HG03432 (cell line): ENCODE measurements around the gene TPRG1.

Source experiments
- ATAC-seq: cut with Tn5 transposase; IDR thresholded peaks from one replicate; pipeline ENCODE4 v1.9.1; 2021; ENCODE audit warnings: mild to moderate bottlenecking, moderate library complexity; ENCODE audit not compliant: unreplicated experiment

The TPRG1 gene

GRCh38 chr3:189171707-189172106 is at the start of gene TPRG1:
Gene TPRG1, plus strand, starts transcription at chr3:189171971. Its CDS starts 35,414 bp downstream, at chr3:189207385.
- ATAC-seq: no peak

DNA sequence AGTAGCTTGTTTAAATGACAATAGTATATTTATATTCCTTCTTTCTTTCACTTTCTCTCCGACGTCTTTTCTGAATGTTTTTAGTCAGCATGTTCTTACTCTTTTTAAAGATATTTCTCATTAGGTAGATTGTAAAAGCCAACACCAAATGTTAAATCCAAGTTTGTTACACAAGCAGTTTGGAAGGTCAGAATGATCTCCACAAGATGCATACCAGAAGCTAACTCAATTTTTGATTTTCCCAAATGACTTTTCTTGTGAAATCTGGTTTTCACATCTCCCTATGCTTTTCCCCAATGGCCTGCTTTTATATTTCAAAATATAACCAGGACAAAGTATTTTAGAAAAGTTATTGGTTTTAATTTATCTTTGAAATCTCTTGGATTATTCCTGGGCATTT is 49.7 kb upstream of the TPRG1 start:
- no peak for ATAC-seq

GRCh38 chr3:189122526-189123205 is 49.1 kb upstream of the TPRG1 start:
- ATAC-seq: no peak

DNA sequence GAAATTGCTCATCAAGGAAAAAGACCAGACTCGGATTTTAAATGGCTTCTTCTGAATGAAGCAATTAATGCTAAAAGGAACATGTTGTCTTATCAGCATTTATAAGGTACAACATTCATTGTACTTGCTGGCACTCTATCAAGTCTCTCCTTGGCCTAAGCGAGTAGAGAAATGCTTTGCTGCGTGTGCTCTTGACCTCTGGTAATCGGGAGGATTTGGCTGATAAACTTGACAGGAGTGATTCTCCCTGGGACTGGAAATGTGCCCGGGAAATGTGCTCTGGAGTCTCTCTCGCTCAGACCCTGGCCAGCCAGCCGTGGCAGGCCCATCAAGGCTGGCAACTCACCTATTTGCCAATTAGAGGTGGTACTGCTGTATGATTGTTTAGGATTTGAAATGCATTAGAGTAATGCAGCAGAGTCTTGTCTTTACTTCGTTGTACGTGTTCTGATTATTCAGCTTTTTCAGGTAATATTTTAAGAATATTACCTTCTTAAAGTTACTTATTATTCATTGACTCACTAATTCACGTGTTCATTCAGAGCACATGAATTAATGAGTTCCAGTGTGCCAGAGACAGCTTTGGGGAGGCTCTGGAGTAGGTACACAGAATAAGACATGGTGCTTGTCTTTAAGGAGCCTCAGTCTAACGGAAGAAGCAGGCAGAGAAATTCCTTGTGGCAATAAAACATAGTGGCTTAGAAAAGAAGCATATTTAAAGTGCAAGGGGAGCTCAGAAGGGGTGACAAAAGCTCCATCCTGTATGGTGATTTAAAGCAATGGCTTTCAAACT is 48.0 kb upstream of the TPRG1 start:
- no peak for ATAC-seq

DNA sequence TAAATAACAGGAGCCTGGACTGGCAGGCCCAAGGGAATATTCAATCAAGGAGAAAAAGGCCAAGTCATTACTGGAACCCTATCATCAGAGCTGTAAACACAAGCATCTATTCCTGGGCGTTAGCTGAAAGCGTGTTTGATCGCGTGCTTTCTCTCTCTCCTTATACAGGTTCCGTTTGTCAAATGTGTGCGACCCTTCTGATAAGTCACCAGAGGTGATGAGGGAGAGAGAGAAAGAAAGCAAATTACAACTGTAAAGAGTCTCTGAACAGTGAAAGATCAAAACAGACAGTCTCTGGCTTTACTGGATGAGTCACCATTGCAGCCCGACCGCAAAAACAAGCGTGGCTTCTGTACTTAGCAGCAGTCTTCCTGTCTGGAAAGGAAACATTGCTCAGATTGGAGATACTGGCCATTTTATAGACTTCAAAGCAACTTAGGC is 39.5 kb upstream of the TPRG1 start:
- ATAC-seq: peak; percentile 99

- peak; percentile 7 for ATAC-seq
Measured at GRCh38 chr3:189132839-189133238, 38.9 kb upstream of the TPRG1 start.

GRCh38 chr3:189133768-189134167 is 38.0 kb upstream of the TPRG1 start:
- ATAC-seq: no peak

DNA sequence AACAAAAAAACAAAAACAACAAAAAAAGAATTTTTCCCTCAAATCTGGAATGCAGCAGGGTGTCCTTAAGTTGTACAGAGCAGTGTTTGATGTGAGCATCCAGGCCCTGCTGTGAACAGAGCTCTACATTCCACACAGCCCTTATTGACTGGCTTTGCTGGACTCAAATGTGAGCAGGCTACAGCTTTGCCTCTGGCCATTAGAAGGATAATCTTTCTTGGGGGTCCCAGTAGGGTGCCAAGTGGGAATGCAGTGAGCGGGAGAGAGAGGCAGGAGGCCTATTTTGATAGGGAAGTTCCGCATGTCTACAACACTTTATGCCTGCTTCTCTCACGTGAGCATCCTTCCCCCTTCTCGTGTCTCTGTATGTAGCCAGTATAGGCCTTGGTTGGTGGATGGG is 34.4 kb upstream of the TPRG1 start:
- no peak for ATAC-seq

DNA sequence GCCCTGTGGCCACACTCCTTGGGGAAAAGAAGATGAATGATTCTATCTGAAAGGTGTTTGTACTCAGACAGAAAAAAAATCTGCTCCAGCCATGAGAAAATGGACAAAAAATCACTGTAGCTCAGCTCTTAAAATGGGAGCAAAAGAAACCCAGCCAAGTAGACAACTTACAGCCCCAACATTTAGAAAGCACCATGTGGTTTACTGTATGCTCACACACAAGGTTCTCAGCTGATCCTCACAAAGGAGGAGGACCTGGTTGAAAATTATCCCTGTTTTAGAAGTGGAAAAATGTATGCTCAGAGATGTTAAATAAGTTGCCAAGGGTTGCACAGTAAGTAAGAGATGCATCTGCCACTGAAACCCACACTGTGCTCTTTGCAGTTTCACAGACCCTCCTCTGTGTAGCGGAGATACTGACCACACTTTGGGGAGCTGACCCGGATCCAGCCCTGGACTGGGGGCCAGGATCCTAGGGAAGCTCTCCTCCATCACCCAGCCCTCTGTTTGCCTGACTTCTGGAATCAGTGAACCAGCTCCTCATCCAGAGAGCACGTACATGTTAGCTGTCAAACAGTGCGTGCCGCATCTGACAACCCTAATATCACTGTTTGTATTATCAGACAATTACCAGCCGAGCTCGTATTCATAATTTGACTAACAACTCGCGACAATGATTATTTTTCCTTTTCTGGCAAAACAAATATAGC is 32.7 kb upstream of the TPRG1 start:
- no peak for ATAC-seq

GRCh38 chr3:189139611-189139940 is 32.2 kb upstream of the TPRG1 start:
- ATAC-seq: no peak

DNA sequence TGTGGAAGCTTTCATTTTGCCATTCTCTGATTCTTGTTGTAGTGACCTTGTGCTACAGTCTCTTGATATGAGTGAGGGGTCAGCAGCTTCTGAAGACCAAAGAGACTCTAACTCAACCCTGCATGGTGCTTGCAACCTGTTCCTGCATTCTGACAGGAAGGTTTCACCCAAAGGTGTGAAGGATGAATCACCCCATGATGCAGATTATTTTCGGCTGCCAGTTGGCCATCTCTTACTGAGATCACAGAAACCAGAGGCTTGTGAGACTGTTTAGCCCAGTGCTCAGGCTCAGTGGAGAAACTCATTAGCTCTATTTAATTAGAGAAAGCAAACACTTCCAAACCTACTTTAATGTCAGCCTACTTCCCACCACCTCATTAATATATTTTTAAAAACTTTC is 29.2 kb upstream of the TPRG1 start:
- ATAC-seq: no peak

DNA sequence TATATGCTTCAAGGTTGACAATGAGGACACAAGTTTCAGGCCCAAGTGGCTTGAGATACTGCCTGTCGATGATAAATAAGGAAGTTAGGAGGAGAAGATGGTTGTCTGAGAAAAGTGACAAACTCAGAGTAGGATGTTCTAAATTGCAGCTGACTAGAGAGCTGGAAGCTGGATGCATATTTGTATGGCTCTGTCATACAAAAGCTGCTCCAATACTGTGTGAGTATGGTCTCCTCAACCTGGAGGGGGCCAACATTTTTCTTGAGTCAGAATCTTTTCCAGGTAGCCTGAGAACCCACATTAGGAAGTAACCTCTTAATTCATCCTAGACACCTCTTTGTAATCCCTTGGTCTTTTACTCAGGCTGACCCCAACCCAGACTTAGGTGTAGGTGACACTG is 28.4 kb upstream of the TPRG1 start:
- ATAC-seq: no peak

GRCh38 chr3:189143771-189144170 is 28.0 kb upstream of the TPRG1 start:
- no peak for ATAC-seq

- ATAC-seq: no peak
Measured at GRCh38 chr3:189144645-189145044, 27.1 kb upstream of the TPRG1 start.

GRCh38 chr3:189146848-189147247 is 24.9 kb upstream of the TPRG1 start:
- no peak for ATAC-seq

DNA sequence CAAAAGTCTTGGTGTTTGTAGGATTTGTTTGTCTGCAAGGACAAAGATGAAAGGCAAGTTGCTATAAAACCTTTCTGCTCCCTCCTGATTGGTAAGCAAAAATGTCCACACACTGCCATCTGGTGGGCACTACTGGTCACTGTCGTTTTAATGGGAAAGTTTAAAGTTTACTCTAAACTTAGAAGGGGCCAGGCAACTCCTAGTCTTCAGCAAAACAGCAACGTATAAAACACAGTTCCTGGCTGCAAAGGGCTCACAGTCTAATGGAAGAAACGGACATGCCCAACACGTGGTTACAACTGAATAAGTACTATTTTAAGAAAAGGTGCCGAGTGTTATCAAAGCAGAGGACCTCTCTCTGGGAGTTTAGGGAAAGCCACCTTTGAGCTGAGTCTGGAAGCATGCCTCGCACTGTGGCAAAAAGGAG is 23.7 kb upstream of the TPRG1 start:
- ATAC-seq: peak; percentile 78

- no peak for ATAC-seq
Measured at GRCh38 chr3:189149203-189149602, 22.6 kb upstream of the TPRG1 start.

DNA sequence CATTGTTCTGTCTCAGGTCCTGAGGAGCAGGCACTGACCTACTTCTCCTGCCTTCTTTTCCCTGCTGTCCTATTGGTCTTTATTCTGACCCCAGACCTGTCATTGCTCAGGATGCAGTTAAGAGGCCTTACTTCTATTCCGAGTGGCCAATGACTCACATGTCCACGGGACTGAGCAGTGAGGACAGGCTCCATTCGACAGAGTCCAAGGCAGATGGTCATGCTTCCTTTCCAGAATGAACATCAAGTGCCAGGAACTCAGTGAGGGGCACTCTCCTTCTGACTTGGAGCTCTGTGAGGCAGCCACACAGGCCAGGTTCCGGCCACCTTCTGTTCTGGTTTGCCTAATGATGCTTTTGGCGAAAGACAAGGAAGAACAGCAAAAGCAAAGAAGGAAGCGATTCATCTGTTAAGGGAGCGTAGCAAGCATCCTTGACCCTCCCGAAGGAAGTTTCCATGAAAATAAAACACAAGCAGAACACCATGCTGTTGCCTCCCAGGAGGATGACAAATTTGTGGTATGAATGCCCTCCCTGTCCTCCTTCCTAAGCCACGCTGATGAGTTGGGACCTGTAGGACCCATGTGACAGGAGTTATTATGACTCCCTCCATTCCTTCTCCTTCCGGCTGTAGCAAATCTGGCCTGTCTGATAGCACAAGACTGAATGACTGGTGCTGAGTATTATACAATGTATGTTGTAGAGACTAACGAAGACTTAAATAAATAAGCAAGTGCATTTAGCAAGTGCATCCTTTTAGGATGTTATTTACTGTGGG is 14.4 kb upstream of the TPRG1 start:
- no peak for ATAC-seq

- ATAC-seq: no peak
Measured at GRCh38 chr3:189158034-189158433, 13.7 kb upstream of the TPRG1 start.

GRCh38 chr3:189160519-189161309 is 11.1 kb upstream of the TPRG1 start:
- ATAC-seq: no peak
